NCI-H1930 (cell line): ENCODE results near the gene CYP19A1.

Experiments used
- DNase-seq, 2 experiments: peaks; one replicate each; lab custom pipeline; 2025; lab: John Stamatoyannopoulos, UW

CYP19A1 gene

GRCh38 chr15:51359981-51360380 is 21.6 kb upstream of the CYP19A1 start:
- no peak for DNase-seq

DNA sequence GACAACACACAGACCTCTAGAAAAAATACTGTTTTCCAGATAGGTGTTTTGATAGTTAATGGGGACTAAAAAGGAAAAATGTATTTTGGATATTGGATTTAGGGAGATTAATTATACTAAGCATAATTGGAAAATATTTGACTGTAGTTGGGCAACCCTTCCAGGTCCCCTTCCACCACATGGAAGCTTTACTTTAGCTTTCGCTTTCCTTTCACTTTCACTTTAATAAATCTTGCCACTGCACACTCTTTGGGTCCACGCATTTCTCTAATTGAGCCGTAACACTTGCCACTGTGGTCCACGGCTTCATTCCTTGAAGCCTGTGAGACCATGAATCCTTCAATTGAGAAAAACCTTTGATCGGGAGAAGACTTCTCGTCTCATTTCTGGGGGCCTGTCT is 18.6 kb upstream of the CYP19A1 start:
- no peak for DNase-seq

GRCh38 chr15:51356147-51356546 is 17.8 kb upstream of the CYP19A1 start:
- DNase-seq: no peak

DNA sequence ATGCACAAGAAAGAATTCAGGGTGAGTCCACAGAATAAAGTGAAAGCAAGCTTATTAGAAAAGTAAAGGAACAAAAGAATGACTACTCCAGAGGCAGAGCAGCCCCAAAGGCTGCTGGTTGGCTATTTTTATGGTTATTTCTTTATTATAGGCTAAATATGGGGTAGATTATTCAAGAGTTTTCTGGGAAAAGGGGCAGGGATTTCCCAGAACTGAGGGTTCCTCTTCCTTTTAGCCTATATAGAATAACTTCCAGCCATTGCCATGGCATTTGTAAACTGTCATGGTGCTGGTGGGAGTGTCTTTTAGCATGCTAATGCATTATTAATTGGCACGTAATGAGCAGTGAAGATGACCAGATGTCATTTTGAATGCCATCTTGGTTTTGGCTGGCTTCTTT is 16.7 kb upstream of the CYP19A1 start:
- DNase-seq: no peak

GRCh38 chr15:51353976-51354375 is 15.6 kb upstream of the CYP19A1 start:
- DNase-seq: no peak

DNA sequence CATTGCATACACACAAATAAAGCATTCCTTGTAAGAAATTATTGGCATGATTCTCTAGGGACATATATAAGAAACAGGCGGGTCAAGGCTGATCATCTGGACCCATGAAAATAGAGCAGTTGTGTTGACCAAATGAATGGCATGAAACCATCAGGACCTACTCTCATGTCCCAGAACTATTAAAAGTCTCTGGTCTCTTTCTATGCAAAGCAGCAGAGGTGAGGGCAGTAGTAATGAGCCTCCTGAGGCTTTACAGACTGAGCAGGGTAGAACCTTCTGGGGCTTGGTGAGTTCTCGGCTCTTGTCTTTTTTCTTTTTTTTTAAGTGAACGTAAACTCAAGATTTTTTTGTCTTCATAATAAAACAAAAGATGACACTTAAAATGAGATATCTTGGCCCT is 12.3 kb upstream of the CYP19A1 start:
- no peak for DNase-seq

DNA sequence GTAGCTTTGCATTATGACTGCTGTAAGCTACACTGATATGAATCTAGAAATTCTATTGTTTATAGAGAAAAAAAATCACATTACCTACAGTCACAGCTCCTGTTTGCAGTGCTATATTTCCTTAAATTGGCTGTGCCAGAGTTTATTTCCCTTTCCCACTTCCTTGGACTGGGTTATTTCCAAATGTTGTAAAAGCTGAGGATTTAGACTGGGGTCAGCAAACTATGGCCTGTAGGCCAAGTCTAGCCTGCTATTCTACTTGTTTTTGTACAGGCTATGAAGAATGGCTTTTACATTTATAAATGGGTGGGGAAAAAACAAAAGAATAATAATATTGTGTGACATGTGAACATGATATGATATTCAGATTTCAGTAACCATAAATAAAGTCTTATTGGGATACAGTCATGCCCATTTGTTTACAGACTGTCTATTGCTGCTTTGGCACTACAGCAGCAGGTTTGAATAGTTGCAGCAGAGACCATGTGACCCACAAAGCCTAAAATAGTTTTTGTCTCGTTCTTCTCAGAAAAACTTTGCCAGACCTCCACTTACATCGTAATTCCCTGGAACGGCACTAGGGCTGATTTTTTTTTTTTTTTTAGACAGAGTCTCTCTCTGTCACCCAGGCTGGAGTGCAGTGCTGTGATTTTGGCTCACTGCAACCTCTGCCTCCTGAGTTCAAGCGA is 10.9 kb upstream of the CYP19A1 start:
- no peak for DNase-seq

GRCh38 chr15:51348688-51349087 is 10.3 kb upstream of the CYP19A1 start:
- no peak for DNase-seq

DNA sequence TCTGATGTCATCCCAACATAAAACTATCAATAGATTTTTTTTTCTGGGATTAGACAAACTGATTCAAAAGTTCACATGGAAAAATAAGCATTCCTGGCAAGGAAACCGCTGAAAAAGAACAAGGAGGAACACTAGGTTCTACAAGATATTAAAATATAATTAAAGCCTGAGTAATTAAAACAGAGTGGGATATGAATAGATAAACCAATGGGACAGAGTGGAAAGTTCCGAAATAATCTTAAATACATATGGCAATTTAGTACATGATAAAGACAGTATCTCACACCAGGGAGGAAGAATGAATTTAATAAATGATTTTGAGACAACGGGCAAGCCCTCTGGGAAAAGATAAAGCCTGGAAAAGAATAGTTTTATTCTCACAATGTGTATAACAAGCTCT is 7.7 kb upstream of the CYP19A1 start:
- DNase-seq: no peak

DNA sequence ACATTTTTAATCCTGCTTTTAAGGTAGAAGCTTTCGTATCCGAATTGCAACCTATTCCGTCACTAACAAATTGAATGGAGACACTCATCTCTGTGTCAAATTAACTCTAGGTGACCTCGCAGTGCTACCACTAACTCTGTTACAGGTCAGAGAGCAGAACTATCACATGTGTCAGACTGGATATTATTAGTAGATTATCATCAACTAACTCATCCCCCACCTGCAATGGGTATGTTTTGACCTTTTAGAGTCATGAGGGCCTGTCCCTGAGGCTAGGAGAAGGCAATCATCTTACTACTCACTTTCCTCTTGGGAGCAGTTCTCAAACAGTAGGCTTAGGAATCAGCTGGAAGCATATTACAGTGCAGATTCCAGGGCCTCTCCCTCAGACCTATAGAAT is 5.1 kb upstream of the CYP19A1 start:
- DNase-seq: no peak

DNA sequence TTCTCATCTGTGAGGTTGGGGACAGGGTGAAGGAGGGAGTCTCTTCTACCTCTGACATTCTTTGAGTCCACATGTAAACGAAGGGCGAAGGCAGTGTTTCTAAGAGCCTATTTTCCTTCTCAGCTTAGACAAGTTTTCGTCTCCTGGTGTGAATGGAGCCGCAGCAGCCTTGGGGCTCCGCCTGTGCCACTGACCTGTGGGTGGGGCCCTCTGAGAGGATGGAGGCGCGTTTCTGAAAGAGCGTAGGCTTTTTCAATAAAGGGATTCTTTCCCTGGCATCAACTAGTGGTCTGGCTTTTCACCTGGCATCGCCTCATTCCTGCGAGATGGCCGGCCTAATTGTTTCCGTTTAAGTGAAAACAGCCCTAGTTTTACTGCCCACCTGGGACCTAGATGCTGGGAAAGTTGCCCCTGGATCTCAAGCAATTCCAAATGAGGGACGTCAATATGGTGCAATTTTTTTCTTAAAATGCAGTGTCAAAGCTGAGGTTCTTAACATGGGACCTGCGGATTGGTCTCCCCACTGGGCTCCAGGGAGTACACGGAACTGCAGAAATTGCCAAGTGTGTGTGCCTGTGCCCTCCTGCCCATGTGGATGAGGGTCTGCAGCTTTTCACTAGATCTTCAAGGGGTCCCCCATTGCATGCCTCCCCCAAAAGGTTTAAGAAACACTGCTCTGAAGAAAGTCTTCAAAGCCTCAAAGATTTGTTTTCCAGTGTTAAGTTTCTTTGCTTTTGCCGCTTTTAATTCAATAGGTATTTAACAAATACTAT is 4.0 kb upstream of the CYP19A1 start:
- DNase-seq: no peak

DNA sequence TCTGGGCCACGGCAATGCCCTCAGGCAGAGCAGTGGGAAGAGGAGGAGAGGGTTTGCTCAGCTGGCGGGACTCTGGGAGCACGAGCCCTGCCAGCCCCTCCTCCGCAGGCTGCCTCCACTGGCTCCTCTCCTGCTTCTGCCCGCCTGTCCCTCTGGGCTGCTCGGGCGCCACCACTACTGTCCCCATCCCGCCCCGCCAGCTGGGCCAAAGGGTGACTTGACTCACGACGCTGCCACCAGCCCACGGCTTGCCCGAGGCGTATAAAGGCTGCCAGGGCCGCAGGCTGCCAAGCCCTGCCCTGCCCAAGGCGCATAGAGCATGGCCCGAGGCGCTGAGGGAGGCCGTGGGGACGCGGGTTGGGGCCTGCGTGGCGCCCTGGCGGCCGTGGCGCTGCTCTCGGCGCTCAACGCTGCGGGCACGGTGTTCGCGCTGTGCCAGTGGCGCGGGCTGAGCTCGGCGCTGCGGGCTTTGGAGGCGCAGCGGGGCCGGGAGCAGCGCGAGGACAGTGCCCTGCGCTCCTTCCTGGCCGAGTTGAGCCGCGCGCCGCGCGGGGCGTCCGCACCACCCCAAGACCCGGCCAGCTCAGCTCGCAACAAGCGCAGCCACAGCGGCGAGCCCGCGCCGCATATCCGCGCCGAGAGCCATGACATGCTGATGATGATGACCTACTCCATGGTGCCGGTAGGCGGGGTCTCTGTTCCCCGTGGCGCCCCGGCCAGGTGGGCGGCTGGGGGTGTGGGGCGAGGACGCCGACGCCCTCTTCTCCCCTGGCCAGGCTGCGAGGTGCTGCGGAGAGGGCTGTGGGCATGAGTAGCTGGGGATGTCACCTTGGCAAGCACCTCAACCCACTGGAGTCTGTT is 3.2 kb upstream of the CYP19A1 start, which contains the start of gene GLDN:
GLDN (plus strand) TSS at position 290 of the 861 bp plus-strand sequence; CDS start at position 320, 30 bp downstream.
- DNase-seq: no peak

GRCh38 chr15:51335538-51336410 is 2.6 kb downstream of the CYP19A1 start:
- no peak for DNase-seq

DNA sequence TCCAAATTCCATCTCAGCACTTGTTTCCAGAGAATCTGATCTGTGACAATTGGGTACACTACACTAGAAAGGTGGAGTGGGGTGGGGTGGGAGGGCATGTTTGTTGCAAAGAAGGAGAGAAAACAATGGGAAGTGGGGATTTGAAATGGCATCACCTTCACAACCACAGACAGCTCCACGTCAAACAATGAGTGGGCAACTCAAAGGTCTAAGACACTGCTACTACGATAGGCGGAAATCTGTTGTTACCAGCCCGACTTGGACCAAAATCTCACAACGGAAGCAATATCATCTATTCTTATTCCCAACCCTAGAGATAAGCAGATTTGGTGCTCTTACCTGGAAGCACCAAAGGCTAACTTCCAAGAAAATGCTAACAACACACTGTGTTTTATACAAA is 3.3 kb downstream of the CYP19A1 start:
- no peak for DNase-seq

DNA sequence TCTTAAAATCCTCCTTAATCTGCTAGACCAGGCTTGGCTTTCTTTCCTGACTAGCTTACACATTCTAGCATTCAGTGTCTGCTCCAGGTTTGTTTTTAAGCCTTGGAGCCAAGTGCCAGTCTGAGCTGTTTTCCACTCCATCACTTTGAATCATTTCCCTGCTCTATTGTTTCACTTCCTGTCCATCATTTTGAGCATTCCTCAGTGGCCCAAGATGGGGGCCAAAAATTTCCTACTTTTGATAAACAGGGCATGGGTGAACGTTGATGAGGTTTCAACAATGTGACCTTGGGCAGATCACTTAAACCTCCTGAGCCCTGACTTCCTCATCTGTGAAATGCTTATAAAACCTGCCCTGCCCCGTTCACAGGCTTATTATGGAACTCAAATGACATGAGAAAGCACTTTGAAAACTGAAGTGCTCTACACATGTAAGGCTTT is 4.4 kb downstream of the CYP19A1 start:
- no peak for DNase-seq

- no peak for DNase-seq
Measured at GRCh38 chr15:51333571-51333970, 4.8 kb downstream of the CYP19A1 start.

DNA sequence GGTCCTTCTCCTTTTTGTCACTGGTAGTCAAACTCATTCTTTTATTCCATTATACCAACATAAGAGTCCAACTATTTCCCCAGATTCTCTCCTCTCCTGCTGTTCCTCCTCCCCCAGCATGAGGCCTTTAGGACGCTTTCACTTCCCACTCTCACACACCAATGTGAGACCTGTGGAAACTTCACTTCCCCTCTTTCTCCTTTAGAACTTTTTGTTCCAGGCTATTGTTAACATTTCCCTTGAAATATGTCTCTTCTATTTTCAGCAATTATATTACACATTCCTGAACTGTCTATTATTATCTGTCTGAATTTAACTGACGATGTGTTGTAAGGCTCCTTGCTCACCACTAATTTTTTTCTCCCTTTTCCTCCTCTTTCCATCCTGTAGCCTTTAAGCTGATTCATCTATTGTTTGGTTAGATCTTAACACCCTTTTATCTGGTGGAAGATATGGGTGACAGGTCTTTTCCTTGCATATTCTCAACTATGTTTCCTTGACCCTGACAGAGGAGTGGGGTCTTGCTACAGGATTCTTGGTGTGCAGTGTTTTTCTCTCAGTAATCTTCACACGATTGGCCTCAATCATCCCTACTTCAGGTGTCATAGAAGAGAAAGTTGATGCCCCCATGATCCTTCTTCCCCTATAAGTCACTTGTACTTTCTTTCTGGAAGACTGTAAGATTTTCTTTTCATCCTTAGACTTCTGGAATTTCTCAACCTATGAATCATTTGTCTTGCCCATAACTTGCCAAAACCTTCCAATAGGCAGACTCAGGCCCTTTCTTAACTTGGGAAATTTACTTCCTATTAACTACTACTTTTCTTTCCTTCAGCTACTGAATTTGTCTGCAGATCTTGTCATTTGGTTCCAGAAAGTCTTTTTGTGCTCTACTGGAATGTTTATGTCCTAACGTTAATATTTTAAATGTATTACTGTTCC is 5.9 kb downstream of the CYP19A1 start:
- DNase-seq: no peak

- no peak for DNase-seq
Measured at GRCh38 chr15:51331141-51331540, 7.3 kb downstream of the CYP19A1 start.

DNA sequence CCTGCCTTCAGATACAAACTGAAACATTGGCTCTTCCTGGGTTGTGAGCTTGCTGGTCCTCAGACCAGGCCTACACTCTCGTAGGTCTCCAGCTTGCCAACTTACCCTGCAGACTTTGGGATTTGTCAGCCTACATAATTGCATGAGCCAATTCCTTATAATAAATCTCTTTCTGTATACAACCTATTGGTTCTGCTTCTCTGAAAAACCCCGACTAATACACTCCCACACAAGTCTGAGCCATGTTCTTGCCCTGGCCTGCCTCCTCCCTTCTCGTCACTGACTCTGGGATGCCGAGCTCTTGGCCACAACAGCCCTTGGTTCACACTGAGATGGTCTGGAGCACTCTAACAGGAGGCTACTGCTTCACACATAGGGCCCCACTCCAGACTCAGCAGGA is 9.5 kb downstream of the CYP19A1 start:
- DNase-seq: no peak

DNA sequence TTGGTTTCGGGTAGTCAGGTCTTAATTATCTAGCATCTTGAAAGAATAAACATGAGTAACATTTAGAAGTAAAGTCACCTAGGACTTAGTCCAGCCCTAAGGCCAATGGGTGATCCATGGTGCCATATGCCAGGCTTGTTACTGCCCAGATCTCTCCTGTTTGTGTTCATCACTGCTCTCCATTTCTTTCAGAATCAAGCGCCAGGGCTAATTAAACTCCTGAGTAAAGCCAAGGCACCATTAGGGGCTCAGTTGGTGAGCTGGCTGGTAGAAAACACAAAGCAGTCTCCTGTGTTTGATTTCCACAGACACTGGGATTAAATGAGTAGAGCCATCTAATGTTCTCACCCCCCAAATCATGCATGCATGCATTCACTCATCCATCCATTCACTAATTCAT is 11.3 kb downstream of the CYP19A1 start:
- DNase-seq: no peak
